ENCODE results near the gene SERPINC1. TPM values are rescaled to one million over a fixed set of nuclear protein-coding genes. Genes with fewer than 3 reads are reported as not detected.

The SERPINC1 gene
- total and polyA plus RNA-seq, 2 of the 13 experiments (the other 11 are each of a cell fraction or from before 2014, with no cell fraction given), result 142 to 205 TPM

DNA sequence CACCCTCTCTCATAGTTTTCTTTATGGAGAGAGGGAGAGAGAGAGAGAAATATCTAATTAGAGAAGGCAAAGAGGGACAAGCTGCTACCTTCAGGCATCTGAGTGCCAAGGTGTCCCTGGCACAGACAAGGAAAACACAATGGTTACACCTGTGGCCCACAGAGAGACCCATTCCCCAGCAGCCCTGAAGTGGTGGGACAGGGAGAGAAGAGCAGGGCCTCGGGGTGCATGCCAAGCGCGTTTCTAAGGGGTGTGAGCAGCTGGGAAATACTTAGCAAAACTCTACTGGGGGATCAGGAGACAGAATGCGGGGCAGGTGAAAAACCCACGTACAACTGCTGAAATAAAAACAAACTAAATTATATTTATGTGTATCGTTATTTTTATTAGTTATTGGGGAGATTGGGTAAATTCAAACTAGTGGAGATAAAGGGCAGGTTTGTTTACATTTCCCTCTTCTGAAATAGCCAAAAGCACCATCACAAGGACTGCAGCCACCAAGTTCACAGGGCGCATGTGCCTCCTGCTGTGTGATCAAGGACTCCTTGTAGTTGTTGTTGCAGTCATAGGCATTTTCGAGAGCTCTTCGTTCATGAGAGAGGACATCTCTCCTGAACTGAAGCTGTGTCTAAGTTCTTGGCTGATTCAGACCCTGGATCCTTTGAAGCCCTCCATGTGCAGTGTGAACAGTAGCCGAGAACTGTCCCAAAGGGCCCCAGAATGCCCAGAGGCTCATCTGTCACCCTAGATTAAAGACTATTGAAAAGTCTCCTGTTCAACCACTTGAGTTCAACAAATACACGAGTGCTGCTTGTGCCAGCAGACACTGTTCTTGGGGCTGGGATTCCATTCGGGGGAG is 737 bp upstream of the SERPINC1 start:
- Histone ChIP-seq H3K36me3 (replicated peaks in 1 of 2; ENCODE audit: control insufficient read depth in 1 of 2, insufficient read depth in 2 of 2, low read length in 2 of 2) (0 out of 5 replicates have a peak, but pooled peaks cover 0 to 2% of the 10 kb centered on the region in 2 experiments), H3K79me2 (ENCODE audit: insufficient read depth, low read length) (peaks cover 2% of the 10 kb centered on the region), H3K4me2 (ENCODE audit: low read depth, low read length) (peak overlapping the region; percentile 94), H3K27me3 (ENCODE audit: control insufficient read depth in 1 of 2, insufficient read depth in 2 of 2, low read length in 2 of 2) (no peaks in the 10 kb centered on the region), H3K4me1 (ENCODE audit: insufficient read depth, low read length) (peaks cover 36% of the 10 kb centered on the region), H4K20me1 (ENCODE audit: insufficient read depth, low read length) (no peaks in the 10 kb centered on the region), H3K4me3 (replicated peaks in 1 of 3; ENCODE audit: insufficient read depth in 1 of 3, low read depth in 2 of 3, low read length in 3 of 3) (peak overlapping the region; percentile 59 to 72 (median 65)), H3K9me3 (ENCODE audit: low read length) (no peaks in the 10 kb centered on the region), H2AFZ (ENCODE audit: low read length) (peak overlapping the region; percentile 92), H3K27ac (ENCODE audit: extremely low read length, insufficient read depth, low read length) (peak overlapping the region; percentile 91), H3K9ac (ENCODE audit: insufficient read depth, low read depth, low read length) (peak overlapping the region; percentile 76)
- no peak for DNase-seq (ENCODE audit: low spot score)
- FAIRE-seq, result peak; percentile 64
- intact Hi-C loops (cut with micrococcal nuclease; ENCODE audit: unreplicated experiment), result no loop called here
- POLR2A ChIA-PET, result interaction anchor here (0.8 to 5.2 kb wide), 8 partner anchors 8 to 203 kb away, joined by 3 to 47 read pairs (median 8); partner anchors contain the start of genes GAS5, KLHL20, RC3H1 and ZBTB37
- CTCF ChIA-PET (ENCODE audit: low intra/inter-chr PET ratio, low total read pairs), result no interaction called here
- 4% methylated on average over 11 of the region's 12 CpGs for WGBS (ENCODE audit: low lambda C conversion rate)
- peak; percentile 52 for ATAC-seq
- in situ Hi-C loops (cut with HindIII; ENCODE audit: extremely low pct_ligation_motif_present, low pct_unique_long_range_greater_than_20kb), result no loop called here
- BruUV-seq (replicated peaks), result TSS peak; percentile 69
- TF ChIP-seq EP300 (IDR thresholded peaks at IDR 0.05; ENCODE audit: low read depth in 2 of 2, low read length in 2 of 2) (no peak), EP300 (CRISPR knock-in tag; IDR thresholded peaks at IDR 0.05; ENCODE audit: borderline replicate concordance) (no peak), JARID2 (CRISPR knock-in tag; IDR thresholded peaks at IDR 0.05; ENCODE audit: insufficient replicate concordance) (peak; percentile 19), TBP (CRISPR knock-in tag; IDR thresholded peaks at IDR 0.05) (no peak), HNRNPK (IDR thresholded peaks at IDR 0.05; ENCODE audit: low read depth, low read length, poor library complexity, severe bottlenecking) (no peak), IRF2 (CRISPR knock-in tag; IDR thresholded peaks at IDR 0.05) (no peak), MZF1 (CRISPR knock-in tag; IDR thresholded peaks at IDR 0.05; ENCODE audit: borderline replicate concordance) (no peak), TAF1 (CRISPR knock-in tag; IDR thresholded peaks at IDR 0.05) (no peak), ZNF143 (CRISPR knock-in tag; IDR thresholded peaks at IDR 0.05) (no peak), ZNF230 (CRISPR knock-in tag; IDR thresholded peaks at IDR 0.05) (no peak), HMGA1 (CRISPR knock-in tag; conservative IDR thresholded peaks at IDR 0.05) (no peak)
- TF ChIP-seq, protein P1, sequence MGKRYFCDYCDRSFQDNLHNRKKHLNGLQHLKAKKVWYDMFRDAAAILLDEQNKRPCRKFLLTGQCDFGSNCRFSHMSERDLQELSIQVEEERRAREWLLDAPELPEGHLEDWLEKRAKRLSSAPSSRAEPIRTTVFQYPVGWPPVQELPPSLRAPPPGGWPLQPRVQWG (CRISPR knock-in tag; IDR thresholded peaks at IDR 0.05; ENCODE audit: borderline replicate concordance, low read depth), result no peak
- TF ChIP-seq, protein P2, sequence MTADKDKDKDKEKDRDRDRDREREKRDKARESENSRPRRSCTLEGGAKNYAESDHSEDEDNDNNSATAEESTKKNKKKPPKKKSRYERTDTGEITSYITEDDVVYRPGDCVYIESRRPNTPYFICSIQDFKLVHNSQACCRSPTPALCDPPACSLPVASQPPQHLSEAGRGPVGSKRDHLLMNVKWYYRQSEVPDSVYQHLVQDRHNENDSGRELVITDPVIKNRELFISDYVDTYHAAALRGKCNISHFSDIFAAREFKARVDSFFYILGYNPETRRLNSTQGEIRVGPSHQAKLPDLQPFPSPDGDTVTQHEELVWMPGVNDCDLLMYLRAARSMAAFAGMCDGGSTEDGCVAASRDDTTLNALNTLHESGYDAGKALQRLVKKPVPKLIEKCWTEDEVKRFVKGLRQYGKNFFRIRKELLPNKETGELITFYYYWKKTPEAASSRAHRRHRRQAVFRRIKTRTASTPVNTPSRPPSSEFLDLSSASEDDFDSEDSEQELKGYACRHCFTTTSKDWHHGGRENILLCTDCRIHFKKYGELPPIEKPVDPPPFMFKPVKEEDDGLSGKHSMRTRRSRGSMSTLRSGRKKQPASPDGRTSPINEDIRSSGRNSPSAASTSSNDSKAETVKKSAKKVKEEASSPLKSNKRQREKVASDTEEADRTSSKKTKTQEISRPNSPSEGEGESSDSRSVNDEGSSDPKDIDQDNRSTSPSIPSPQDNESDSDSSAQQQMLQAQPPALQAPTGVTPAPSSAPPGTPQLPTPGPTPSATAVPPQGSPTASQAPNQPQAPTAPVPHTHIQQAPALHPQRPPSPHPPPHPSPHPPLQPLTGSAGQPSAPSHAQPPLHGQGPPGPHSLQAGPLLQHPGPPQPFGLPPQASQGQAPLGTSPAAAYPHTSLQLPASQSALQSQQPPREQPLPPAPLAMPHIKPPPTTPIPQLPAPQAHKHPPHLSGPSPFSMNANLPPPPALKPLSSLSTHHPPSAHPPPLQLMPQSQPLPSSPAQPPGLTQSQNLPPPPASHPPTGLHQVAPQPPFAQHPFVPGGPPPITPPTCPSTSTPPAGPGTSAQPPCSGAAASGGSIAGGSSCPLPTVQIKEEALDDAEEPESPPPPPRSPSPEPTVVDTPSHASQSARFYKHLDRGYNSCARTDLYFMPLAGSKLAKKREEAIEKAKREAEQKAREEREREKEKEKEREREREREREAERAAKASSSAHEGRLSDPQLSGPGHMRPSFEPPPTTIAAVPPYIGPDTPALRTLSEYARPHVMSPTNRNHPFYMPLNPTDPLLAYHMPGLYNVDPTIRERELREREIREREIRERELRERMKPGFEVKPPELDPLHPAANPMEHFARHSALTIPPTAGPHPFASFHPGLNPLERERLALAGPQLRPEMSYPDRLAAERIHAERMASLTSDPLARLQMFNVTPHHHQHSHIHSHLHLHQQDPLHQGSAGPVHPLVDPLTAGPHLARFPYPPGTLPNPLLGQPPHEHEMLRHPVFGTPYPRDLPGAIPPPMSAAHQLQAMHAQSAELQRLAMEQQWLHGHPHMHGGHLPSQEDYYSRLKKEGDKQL (CRISPR knock-in tag; IDR thresholded peaks at IDR 0.05; ENCODE audit: low read depth), result no peak
- TF ChIP-seq, protein P3, sequence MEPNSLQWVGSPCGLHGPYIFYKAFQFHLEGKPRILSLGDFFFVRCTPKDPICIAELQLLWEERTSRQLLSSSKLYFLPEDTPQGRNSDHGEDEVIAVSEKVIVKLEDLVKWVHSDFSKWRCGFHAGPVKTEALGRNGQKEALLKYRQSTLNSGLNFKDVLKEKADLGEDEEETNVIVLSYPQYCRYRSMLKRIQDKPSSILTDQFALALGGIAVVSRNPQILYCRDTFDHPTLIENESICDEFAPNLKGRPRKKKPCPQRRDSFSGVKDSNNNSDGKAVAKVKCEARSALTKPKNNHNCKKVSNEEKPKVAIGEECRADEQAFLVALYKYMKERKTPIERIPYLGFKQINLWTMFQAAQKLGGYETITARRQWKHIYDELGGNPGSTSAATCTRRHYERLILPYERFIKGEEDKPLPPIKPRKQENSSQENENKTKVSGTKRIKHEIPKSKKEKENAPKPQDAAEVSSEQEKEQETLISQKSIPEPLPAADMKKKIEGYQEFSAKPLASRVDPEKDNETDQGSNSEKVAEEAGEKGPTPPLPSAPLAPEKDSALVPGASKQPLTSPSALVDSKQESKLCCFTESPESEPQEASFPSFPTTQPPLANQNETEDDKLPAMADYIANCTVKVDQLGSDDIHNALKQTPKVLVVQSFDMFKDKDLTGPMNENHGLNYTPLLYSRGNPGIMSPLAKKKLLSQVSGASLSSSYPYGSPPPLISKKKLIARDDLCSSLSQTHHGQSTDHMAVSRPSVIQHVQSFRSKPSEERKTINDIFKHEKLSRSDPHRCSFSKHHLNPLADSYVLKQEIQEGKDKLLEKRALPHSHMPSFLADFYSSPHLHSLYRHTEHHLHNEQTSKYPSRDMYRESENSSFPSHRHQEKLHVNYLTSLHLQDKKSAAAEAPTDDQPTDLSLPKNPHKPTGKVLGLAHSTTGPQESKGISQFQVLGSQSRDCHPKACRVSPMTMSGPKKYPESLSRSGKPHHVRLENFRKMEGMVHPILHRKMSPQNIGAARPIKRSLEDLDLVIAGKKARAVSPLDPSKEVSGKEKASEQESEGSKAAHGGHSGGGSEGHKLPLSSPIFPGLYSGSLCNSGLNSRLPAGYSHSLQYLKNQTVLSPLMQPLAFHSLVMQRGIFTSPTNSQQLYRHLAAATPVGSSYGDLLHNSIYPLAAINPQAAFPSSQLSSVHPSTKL (CRISPR knock-in tag; IDR thresholded peaks at IDR 0.05), result no peak

Data from HepG2 (cell line).